C1 segment of cervical spinal cord (tissue), 14 donors: Measurements from ENCODE around the gene ARL5C.

Experiments
- DNase-seq, 14 donors: peaks; one replicate each; lab custom pipeline; 2025; lab: John Stamatoyannopoulos, UW

The ARL5C gene

DNA sequence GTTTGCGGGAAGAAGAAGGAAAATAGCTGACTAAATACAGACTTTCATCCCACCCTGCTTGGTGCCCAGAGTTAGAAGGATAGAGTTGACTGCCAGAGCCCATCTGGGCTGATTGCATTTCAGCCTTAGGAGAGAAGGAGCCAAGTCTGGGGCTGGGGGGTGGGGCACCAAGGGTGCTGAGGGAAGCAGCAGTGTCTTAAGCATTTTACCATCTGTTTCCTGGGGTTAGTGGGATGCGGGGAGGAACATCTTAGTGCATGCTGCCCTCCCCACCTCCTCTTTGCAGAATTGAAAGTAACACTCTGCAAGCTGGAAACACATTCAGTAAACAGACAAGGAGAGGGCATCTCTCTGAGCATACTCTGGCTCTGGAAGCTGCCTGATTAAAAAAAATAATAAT is 1.5 kb upstream of the ARL5C start:
- DNase-seq, result peak in 3 of 14 donors; percentile 37 to 50 (median 40)

DNA sequence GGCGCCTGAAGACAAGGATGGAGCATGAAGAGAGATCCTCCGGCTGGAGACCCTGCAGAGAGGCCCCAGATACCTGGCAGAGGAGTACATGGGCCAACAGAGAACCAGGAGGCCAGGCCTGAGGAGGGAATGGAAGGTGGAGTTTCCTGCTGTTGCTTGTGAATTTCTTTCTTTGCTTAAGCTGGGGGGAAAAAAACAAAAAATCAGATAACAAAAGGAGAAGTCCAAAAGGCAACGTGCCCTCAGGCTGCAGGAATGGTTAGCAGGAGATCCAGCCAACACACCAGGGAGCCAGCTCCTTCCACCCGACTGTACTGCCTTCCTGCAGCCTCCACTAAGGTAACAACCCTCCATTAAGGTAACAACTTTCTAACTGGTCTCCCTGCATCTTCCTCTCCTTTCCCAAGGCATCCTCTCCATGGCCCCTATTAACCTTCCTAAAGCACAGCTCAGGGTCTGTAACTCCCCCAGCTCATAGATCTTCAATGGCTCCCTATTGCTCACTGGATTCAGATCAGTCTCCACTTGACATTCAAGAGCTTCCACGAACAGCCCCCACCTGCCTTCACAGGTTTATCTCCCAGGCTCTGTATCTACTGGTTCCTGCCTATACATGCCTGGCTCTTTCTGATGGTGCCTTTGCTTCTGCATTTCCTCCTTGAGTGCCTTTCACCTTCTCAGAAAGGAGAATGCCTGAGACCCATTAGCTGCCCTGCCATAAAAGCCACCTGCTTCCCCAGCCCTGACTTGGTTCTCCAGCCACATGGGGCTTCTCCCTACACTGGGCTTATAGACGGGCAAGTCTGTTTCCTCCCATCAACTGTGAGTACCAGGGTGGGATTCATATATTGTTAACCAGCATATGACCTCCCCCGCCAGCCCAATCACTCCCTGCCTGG is 725 bp upstream of the ARL5C start:
- no peak for DNase-seq

GRCh38 chr17:39165178-39165840 is 652 bp downstream of the ARL5C start:
- no peak for DNase-seq

DNA sequence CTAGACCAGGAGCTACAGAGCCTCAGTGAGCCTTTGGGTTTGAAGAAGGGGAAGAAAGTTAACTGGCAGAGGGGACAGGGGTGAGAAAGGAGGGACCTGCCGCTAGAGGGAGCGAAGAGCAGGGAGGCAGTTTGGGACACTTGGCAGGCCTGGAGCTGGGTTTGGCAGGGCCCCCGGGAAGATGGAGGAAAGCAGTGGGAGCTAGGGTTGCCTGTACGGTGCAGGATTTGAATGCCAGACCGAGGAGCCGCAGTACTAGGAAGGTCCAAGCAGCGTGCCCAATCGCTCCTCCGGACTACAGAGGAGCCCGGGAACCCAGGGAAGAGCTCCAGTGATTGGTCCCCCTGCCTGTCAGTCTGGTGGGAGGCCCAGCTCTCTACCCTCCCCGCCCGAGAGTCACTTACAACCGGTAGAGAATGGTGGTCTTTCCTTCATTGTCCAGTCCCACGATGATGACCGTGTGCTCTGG is 1.3 kb downstream of the ARL5C start:
- DNase-seq, result peak in 12 of 14 donors; percentile 26 to 76 (median 62)

DNA sequence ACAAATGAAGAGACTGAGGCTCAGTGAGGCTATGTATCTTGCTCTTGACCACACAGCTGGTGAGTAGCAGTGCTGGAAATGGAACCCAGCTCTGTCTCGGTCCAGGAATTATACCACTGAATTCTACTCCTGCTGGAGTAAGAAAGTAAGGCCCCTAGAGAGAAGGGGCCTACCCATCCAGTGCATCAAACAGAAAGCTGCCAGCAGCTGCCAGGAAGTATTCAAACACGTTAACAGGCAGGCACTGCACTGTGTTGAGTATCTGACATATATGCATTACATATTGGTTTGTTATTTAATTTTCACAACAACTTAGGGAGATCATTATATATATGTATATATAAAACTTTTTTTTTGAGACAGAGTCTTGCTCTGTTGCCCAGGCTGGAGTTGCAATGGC is 4.0 kb downstream of the ARL5C start:
- no peak for DNase-seq

GRCh38 chr17:39158623-39159022 is 7.3 kb downstream of the ARL5C start:
- no peak for DNase-seq

DNA sequence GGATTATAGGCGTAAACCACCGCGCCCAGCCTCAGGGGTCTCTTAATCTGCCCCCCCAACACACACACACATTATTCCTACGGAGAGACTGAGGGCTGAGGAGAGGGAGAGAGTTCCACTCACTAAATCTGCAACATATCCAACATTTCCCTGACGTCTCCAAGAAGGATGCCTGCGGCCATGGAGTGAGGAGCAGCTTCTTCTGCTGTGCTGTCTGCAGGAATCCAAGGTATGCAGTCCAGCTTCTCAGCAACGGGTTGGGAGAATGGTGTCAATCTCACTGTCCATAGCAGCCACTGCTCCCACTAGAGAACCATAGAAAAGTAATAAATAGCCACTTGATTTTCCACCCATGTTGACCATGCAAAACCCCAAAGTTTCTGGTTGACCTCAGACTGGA is 9.5 kb downstream of the ARL5C start:
- DNase-seq, result no peak

- DNase-seq, result no peak
Observed at GRCh38 chr17:39155654-39156053, 10.3 kb downstream of the ARL5C start.

GRCh38 chr17:39153599-39154051 is 12.3 kb downstream of the ARL5C start:
- DNase-seq, result peak; percentile 38 to 90 (median 84)

- DNase-seq, result no peak
Observed at GRCh38 chr17:39151943-39152818, 13.8 kb downstream of the ARL5C start.

DNA sequence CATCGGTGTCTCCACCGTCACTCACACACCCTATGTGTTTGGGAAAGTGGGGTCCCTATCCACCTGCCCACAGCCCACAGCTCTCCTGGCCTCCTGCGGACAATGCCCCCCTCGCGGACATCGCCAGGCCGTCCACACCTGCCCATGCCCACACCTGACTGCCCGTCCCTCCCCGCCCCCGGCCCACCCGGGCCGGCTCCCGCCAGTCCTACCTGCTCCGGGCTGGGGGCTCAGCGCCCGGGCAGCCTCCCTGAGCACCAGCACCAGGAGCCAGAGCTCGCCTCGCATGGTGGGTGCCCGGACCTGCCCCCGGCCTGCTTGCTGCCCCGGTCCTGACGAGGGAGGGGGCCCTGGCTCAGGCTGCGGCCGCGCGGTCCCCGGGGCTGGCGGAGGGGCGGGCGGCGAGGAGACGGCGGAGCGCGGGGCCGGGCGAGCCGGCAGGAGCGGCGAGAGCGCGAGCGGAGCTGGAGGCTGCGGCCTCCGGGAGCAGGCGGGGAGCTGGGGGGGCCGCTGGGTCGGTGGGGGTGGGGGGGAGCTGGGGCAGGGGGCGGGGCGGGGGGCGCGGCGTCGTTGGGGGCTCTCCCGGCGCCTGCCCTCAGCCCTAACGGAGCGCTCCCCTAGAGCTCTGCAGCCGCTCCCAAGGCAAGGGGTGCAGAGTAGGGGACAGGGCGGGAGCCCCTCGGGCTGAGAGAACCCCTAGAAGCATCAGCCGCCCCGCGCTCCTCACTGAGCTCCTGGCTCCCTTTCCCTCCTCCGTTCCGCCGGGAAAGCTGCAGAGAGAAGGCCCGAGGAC is 14.6 kb downstream of the ARL5C start, which contains the start of gene PLXDC1:
PLXDC1 (minus strand) TSS at position 488 of the 793 bp plus-strand sequence; CDS start at position 288, 200 bp downstream.
- DNase-seq, result peak in 1 of 14 donors; percentile 28

GRCh38 chr17:39150795-39151149 is 15.2 kb downstream of the ARL5C start:
- DNase-seq, result no peak

DNA sequence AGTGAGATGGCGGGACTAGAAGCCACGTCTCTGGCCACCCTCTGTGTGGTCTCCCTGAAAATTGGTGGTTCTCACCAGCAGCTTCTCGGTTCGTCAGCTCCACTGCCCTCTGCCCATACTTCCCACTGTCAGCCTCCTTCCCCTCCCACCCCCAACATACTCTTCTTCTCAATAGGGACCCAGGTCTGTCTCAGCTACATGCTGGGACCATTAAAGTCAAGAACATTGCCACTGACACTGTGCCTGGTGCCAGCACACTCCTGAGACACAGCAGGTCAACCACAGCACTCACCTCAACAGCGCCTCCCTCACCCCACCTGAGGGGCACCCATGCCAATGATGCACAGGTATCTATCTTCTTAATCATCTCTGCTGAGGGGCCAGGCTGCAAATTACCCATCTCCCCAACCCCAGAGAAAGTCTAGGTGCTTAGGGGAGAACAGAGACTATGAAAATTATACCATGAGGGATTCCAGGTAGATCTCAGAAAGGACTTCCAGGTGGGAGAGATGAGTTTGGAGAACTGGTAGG is 15.8 kb downstream of the ARL5C start:
- no peak for DNase-seq

DNA sequence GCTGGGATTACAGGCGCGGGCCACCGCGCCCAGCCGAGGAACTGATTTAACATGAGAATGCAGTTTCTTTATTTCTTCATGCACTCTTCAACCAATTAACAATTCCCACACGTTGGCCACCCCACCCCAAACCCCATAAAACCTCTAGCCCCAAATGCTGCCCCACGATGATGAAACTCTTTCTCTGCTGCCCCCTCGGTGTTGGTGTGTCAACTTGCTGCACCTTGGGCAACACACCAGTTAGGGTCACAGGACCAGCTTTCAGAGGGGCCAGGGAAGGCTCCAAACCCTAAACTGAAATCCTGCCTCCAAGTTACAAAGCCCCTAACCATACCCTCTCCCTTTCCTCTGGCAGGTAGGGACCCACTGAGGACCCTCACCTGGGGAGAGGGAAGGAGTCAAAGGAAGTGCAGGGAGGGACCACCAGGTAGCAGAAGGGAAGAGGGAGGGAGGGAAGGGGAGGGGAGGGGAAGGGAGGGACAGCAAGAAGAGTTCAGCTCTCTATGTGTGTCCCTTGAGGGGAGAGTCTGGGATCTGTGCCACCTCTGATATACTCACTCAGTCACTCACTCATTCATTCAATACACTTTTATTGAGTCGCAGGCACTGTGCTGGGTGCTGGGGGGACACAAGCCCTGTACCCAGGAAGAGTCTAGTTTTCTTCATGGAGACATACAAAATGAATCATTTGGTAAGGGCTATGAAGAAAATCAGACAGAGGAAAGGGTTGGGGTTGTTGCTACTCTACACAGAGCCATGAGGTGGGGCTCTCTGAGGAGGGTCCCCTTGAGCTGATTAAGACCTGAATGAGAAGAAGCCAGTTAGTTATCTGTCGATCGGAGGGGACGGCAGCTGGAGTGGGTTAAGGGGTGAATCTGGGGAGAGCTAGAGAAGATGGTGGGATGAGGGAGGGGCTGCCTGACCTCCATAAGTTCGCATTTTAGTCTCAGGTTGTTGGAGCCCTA is 18.5 kb downstream of the ARL5C start:
- no peak for DNase-seq

DNA sequence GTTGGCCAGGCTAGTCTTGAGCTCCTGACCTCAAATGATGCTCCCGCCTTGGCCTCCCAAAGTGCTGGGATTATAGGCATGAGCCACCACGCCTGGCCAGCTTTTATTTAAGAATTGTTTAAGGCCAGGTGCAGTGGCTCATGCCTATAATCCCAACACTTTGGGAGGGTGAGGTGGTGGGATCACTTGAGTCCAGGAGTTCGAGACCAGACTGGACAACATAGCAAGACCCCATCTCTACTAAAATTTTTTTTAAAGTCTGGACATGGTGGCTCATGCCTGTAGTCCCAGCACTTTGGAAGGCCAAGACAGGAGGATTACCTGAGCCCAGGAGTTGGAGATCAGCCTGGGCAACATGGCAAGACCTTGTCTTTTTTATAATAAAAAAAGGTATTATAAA is 19.7 kb downstream of the ARL5C start:
- DNase-seq, result no peak

DNA sequence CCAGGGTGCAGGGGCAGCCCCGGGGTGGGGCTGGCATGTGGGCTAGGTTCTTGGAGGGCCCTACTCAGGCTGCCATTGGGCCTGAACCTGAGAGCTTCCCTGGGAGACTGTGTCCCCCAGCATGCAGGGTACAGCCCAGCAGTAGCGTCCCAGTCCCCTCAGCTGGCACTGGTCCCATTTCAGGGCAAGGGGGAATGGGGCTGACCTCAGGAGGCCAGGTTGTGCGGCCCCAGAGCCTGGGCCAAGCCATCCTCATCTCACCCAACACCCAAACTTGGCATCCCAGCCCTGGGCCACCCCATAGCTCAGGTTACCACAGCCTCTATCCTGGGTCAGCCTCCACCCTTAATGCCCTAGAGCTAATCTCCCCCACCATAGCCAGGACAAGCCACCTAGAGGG is 20.8 kb downstream of the ARL5C start:
- DNase-seq, result no peak

DNA sequence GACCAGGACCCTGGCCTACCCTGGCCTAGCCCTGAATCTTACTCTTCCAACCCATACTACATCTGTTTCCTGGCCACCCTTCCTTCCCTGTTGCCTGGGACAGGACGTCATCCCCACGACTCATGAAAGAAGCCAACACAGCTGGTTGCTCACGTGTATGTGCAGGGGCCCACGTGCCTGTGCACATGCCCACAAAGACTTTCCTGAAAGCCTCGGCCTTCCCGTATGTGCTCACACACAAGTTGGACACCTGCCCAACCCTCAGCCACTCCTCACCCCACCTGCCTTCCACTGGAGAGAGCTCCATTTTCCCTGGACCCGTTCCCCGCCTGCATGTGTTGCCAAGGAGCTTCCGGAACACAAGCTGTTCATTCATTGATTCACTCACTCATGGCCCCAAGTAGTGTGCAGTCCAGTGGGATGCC is 21.5 kb downstream of the ARL5C start:
- DNase-seq, result peak in 3 of 14 donors; percentile 37 to 84 (median 42)

DNA sequence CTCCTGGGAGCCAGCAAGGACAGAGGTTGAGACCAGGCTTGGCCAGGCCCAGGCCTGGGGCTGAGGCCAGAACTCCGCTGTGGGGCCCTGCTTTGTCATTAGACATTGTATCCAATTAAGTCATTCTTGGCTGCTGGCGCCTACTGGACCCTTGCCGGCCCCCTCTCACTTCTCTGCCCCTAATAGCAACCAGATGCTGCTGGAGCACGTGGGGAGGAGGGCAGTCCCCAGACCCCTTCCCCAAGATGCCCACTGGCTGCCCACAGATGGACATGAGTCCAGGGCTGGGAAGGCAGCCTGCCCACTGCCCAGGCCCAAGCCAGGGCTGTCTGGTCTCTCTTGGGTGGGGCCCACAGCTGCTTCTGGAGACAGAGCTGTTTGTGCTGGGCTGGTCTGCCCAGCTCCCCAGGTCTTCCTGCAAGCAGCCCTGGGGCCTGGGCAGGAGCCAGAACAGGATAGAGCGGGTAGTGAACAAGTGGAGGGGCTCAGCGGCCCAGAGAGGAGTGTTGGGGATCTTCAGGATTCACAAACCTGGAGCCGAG is 22.3 kb downstream of the ARL5C start:
- DNase-seq, result peak in 2 of 14 donors; percentile 16 to 19
